Neural progenitor cell (in vitro differentiated cells): ENCODE results near the gene PPM1E. TPM values are rescaled to one million over a fixed set of nuclear protein-coding genes. Genes with fewer than 3 reads are reported as not detected.

Source experiments
- DNase-seq: peaks from one replicate; pipeline ENCODE4 v3.0.0-alpha.2; 2016; ENCODE audit warnings: low spot score
- H2AFZ ChIP-seq: fragments of 200-600 bp; sonication (generic); replicated peaks from 2 replicates; pipeline ENCODE4 v1.6.1; 2016; ENCODE audit warnings: antibody characterized with exemption
- H3F3A ChIP-seq: fragments of 200-600 bp; sonication (generic); 2 replicates; pipeline ENCODE4 v1.6.1; 2016; ENCODE audit warnings: antibody characterized with exemption, low read depth
- H3K27ac ChIP-seq: fragments of 200-600 bp; sonication (generic); 2 replicates; pipeline ENCODE4 v1.5.1; 2016; ENCODE audit warnings: mild to moderate bottlenecking
- H3K27me3 ChIP-seq: fragments of 200-600 bp; sonication (generic); 2 replicates; pipeline ENCODE4 v1.6.1; 2016; ENCODE audit warnings: mild to moderate bottlenecking, moderate library complexity
- H3K36me3 ChIP-seq: fragments of 200-600 bp; sonication (generic); 2 replicates; pipeline ENCODE4 v1.5.1; 2016
- H3K4me1 ChIP-seq: fragments of 200-600 bp; sonication (generic); 2 replicates; pipeline ENCODE4 v1.6.1; 2016; ENCODE audit warnings: mixed run types
- H3K4me2 ChIP-seq: fragments of 200-600 bp; sonication (generic); 2 replicates; pipeline ENCODE4 v1.6.1; 2016
- H3K4me3 ChIP-seq: fragments of 200-600 bp; sonication (generic); 2 replicates; pipeline ENCODE4 v1.5.1; 2016
- H3K79me2 ChIP-seq: fragments of 200-600 bp; sonication (generic); 2 replicates; pipeline ENCODE4 v1.6.1; 2016; ENCODE audit warnings: low read depth
- H3K9ac ChIP-seq: fragments of 200-600 bp; sonication (generic); 2 replicates; pipeline ENCODE4 v1.6.1; 2016
- H3K9me3 ChIP-seq: fragments of 200-600 bp; sonication (generic); 2 replicates; pipeline ENCODE4 v1.5.1; 2016; ENCODE audit warnings: low read depth
- H4K20me1 ChIP-seq: fragments of 200-600 bp; sonication (generic); 2 replicates; pipeline ENCODE4 v1.6.1; 2016; ENCODE audit warnings: low read depth
- H3K27ac Mint-ChIP-seq: 3 replicates; pipeline ENCODE4 v1.8.0; 2021; ENCODE audit warnings: mixed read lengths
- H3K27me3 Mint-ChIP-seq: 2 replicates; pipeline ENCODE4 v1.8.0; 2022; ENCODE audit warnings: low read depth, mild to moderate bottlenecking, inconsistent platforms, moderate library complexity, mixed read lengths; ENCODE audit not compliant: insufficient read depth
- H3K36me3 Mint-ChIP-seq: 3 replicates; pipeline ENCODE4 v1.8.0; 2021; ENCODE audit warnings: mixed read lengths
- H3K4me1 Mint-ChIP-seq: 3 replicates; pipeline ENCODE4 v1.8.0; 2021; ENCODE audit warnings: mixed read lengths
- H3K4me3 Mint-ChIP-seq: 3 replicates; pipeline ENCODE4 v1.8.0; 2021; ENCODE audit warnings: mild to moderate bottlenecking, moderate library complexity, mixed read lengths
- H3K9me3 Mint-ChIP-seq: 3 replicates; pipeline ENCODE4 v1.8.0; 2020; ENCODE audit warnings: mixed read lengths
- CTCF ChIP-seq: fragments of 200-600 bp; sonication (generic); IDR thresholded peaks from 2 replicates; pipeline ENCODE4 v1.5.1; 2017; ENCODE audit warnings: antibody characterized with exemption, mild to moderate bottlenecking
- EZH2 ChIP-seq: fragments of 200-600 bp; sonication (generic); IDR thresholded peaks from 2 replicates; pipeline ENCODE4 v1.6.1; 2017; ENCODE audit warnings: antibody characterized with exemption, mild to moderate bottlenecking, moderate library complexity
- EZH2phosphoT487 ChIP-seq: fragments of 200-600 bp; sonication (generic); IDR thresholded peaks from 2 replicates; pipeline ENCODE4 v1.6.1; 2017; ENCODE audit warnings: antibody characterized with exemption
- total RNA-seq: library from RNA; depleted of rRNA; stranded (reverse); fragments of >200 nt; gene quantifications from 2 replicates; pipeline ENCODE4 v1.2.3, GENCODE V29; 2015; ENCODE audit warnings: low replicate concordance

PPM1E gene
- total RNA-seq, 1 donor from 2014 or later = 18.8 TPM

- Histone ChIP-seq H3K27me3 (no peaks in the 10 kb centered on the region), H3K79me2 (no peaks in the 10 kb centered on the region), H3K9ac (no peak overlapping the region), H3K27ac (no peak overlapping the region), H3K4me2 (no peak overlapping the region), H3K36me3 (no peaks in the 10 kb centered on the region), H4K20me1 (no peaks in the 10 kb centered on the region), H3K4me1 (no peaks in the 10 kb centered on the region), H3K9me3 (no peaks in the 10 kb centered on the region), H2AFZ (no peak overlapping the region), H3F3A (no peaks in the 10 kb centered on the region), H3K4me3 (no peak overlapping the region)
- peaks cover 3% of the 10 kb centered on the region for H3K27me3 Mint-ChIP-seq
- no peak for DNase-seq
- peaks cover 12% of the 10 kb centered on the region for H3K36me3 Mint-ChIP-seq
- H3K4me3 Mint-ChIP-seq = no peak overlapping the region
- TF ChIP-seq EZH2 = no peak
- no peak for TF ChIP-seq EZH2phosphoT487
- no peak for TF ChIP-seq CTCF
- H3K27ac Mint-ChIP-seq = no peak overlapping the region
- no peaks in the 10 kb centered on the region for H3K4me1 Mint-ChIP-seq
- H3K9me3 Mint-ChIP-seq = no peaks in the 10 kb centered on the region
These were observed 220.9 kb downstream of the PPM1E start for GRCh38 chr17:58976541-58976940.

GRCh38 chr17:58980706-58981481 is 225.2 kb downstream of the PPM1E start:
- Mint-ChIP-seq H3K4me3 (no peak overlapping the region), H3K27me3 (peaks cover 3% of the 10 kb centered on the region), H3K27ac (no peak overlapping the region), H3K36me3 (peaks cover 16% of the 10 kb centered on the region), H3K9me3 (no peaks in the 10 kb centered on the region), H3K4me1 (peaks cover 2% of the 10 kb centered on the region)
- H4K20me1 ChIP-seq = no peaks in the 10 kb centered on the region
- H2AFZ ChIP-seq = no peak overlapping the region
- H3K9me3 ChIP-seq = no peaks in the 10 kb centered on the region
- no peaks in the 10 kb centered on the region for H3K36me3 ChIP-seq
- DNase-seq = no peak
- no peak overlapping the region for H3K27ac ChIP-seq
- H3K4me3 ChIP-seq = no peak overlapping the region
- TF ChIP-seq EZH2 (no peak), EZH2phosphoT487 (no peak), CTCF (no peak)
- peaks cover 12% of the 10 kb centered on the region for H3K4me1 ChIP-seq
- H3F3A ChIP-seq = no peaks in the 10 kb centered on the region
- H3K9ac ChIP-seq = no peak overlapping the region
- no peaks in the 10 kb centered on the region for H3K27me3 ChIP-seq
- H3K4me2 ChIP-seq = no peak overlapping the region
- H3K79me2 ChIP-seq = no peaks in the 10 kb centered on the region

GRCh38 chr17:58982626-58983025 is 227.0 kb downstream of the PPM1E start:
- no peak overlapping the region for H3K9ac ChIP-seq
- no peaks in the 10 kb centered on the region for H3K27me3 Mint-ChIP-seq
- no peak overlapping the region for H2AFZ ChIP-seq
- H3K4me3 ChIP-seq = no peak overlapping the region
- no peaks in the 10 kb centered on the region for H3K36me3 ChIP-seq
- H3K4me2 ChIP-seq = no peak overlapping the region
- H3K4me1 ChIP-seq = peaks cover 19% of the 10 kb centered on the region
- no peaks in the 10 kb centered on the region for H3K9me3 Mint-ChIP-seq
- H3K9me3 ChIP-seq = no peaks in the 10 kb centered on the region
- no peaks in the 10 kb centered on the region for H3K27me3 ChIP-seq
- no peak for DNase-seq
- peaks cover 11% of the 10 kb centered on the region for H3F3A ChIP-seq
- no peak overlapping the region for H3K4me3 Mint-ChIP-seq
- H3K27ac ChIP-seq = no peak overlapping the region
- peaks cover 16% of the 10 kb centered on the region for H3K36me3 Mint-ChIP-seq
- peaks cover 11% of the 10 kb centered on the region for H3K4me1 Mint-ChIP-seq
- TF ChIP-seq CTCF (no peak), EZH2phosphoT487 (no peak), EZH2 (no peak)
- H3K27ac Mint-ChIP-seq = no peak overlapping the region
- no peaks in the 10 kb centered on the region for H4K20me1 ChIP-seq
- no peaks in the 10 kb centered on the region for H3K79me2 ChIP-seq
